ENCODE results near the gene FA2H. TPM values are rescaled to one million over a fixed set of nuclear protein-coding genes. Genes with fewer than 3 reads are reported as not detected.
A peak's percentile ranks its signal among the peaks of the same experiment; 100 is the strongest.

The FA2H gene
- total RNA-seq, 1 experiment from 2014 or later: 10.7 TPM

GRCh38 chr16:74666425-74667254 is 108.0 kb downstream of the FA2H start, which contains the start of gene RFWD3:
Gene RFWD3, minus strand, starts transcription at chr16:74666877. Its CDS starts 5,428 bp downstream, at chr16:74661449.
- in situ Hi-C loops (cut with HindIII; ENCODE audit: low pct_unique_long_range_greater_than_20kb, low sequenced_read_pairs): no loop called here
- DNase-seq (ENCODE audit: low read depth): peak; percentile 95

DNA sequence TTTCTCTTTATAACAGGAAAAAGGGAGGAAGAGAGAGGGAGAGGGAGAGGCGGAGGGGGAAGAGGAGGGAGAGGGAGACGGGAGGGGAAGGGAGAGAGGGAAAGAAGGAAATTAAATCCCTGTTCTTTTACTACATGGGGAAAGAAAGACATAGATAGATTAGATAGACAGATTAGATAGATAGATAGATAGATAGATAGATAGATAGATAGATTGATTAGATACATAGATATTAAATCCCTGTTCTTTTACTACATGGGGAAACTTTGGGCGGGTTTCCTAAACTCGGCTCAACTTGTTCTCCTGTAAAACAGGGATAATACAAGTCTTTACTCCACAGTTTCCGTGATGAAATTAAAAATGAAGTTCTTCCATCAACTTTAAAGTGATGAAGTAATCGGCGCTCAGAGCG is 108.6 kb downstream of the FA2H start:
- DNase-seq (ENCODE audit: low read depth): peak; percentile 10
- in situ Hi-C loops (cut with HindIII; ENCODE audit: low pct_unique_long_range_greater_than_20kb, low sequenced_read_pairs): no loop called here

Other genes starting within 250 kb of the FA2H start
- 47.5 and 48.3 TPM in 2 replicates for gene GLG1, start 167.7 kb downstream of the FA2H start, total RNA-seq (2014; rRNA removed; shearing (Covaris generic); ENCODE audit: low replicate concordance)
- gene RFWD3, start 107.9 kb downstream of the FA2H start, total RNA-seq (2014; rRNA removed; shearing (Covaris generic); ENCODE audit: low replicate concordance): 27.4 and 47.7 TPM in 2 replicates
- 21.5 and 28.5 TPM in 2 replicates for gene MLKL, start 74.0 kb downstream of the FA2H start, total RNA-seq (2014; rRNA removed; shearing (Covaris generic); ENCODE audit: low replicate concordance)
- 15.8 and 24.2 TPM in 2 replicates for gene WDR59, start 210.3 kb upstream of the FA2H start, total RNA-seq (2014; rRNA removed; shearing (Covaris generic); ENCODE audit: low replicate concordance)
- 66.7 and 104 TPM in 2 replicates for gene ZNRF1, start 224.2 kb upstream of the FA2H start, total RNA-seq (2014; rRNA removed; shearing (Covaris generic); ENCODE audit: low replicate concordance)